NOMO-1 (cell line): ENCODE measurements around the gene CUX1.
"Not testable (repeated sequence)": the region's sequence is repeated elsewhere in the genome, so short reads cannot be mapped to it uniquely, and the experiment has no call there.

Experiments used
- DNase-seq, 2 experiments: peaks; one replicate each; lab custom pipeline; 2025; ENCODE audit not compliant: unreplicated experiment in 2 of 2; lab: John Stamatoyannopoulos, UW

The CUX1 gene

GRCh38 chr7:101929911-101930310 is 112.5 kb downstream of the CUX1 start:
- DNase-seq, result not testable (repeated sequence)

GRCh38 chr7:101932083-101932482 is 114.7 kb downstream of the CUX1 start:
- no peak for DNase-seq

- no peak for DNase-seq
Measured at GRCh38 chr7:101933028-101933427, 115.6 kb downstream of the CUX1 start.

GRCh38 chr7:101933688-101934121 is 116.3 kb downstream of the CUX1 start:
- DNase-seq, result no peak

- no peak for DNase-seq
Measured at GRCh38 chr7:101934618-101935017, 117.2 kb downstream of the CUX1 start.

- no peak for DNase-seq
Measured at GRCh38 chr7:101935521-101936141, 118.2 kb downstream of the CUX1 start.

GRCh38 chr7:101936223-101936610 is 118.8 kb downstream of the CUX1 start:
- DNase-seq, result no peak

GRCh38 chr7:101936611-101937231 is 119.3 kb downstream of the CUX1 start:
- DNase-seq, result no peak

- DNase-seq, result no peak
Measured at GRCh38 chr7:101937717-101938514, 120.5 kb downstream of the CUX1 start.

- no peak for DNase-seq
Measured at GRCh38 chr7:101939136-101939695, 121.8 kb downstream of the CUX1 start.

GRCh38 chr7:101940151-101940550 is 122.7 kb downstream of the CUX1 start:
- no peak for DNase-seq

GRCh38 chr7:101940830-101941229 is 123.4 kb downstream of the CUX1 start:
- DNase-seq, result no peak

GRCh38 chr7:101941481-101942383 is 124.3 kb downstream of the CUX1 start:
- no peak for DNase-seq

GRCh38 chr7:101942603-101943210 is 125.3 kb downstream of the CUX1 start:
- no peak for DNase-seq

GRCh38 chr7:101943306-101943705 is 125.9 kb downstream of the CUX1 start:
- no peak for DNase-seq

GRCh38 chr7:101943889-101944600 is 126.6 kb downstream of the CUX1 start:
- DNase-seq, result no peak

GRCh38 chr7:101944611-101945010 is 127.2 kb downstream of the CUX1 start:
- no peak for DNase-seq

GRCh38 chr7:101945034-101945758 is 127.8 kb downstream of the CUX1 start:
- DNase-seq, result no peak

GRCh38 chr7:101947899-101948298 is 130.5 kb downstream of the CUX1 start:
- no peak for DNase-seq
